ENCODE measurements around the gene CASZ1. TPM values are rescaled to one million over a fixed set of nuclear protein-coding genes. Genes with fewer than 3 reads are reported as not detected.

CASZ1 gene
- total RNA-seq, 1 experiment from 2014 or later: 11.7 TPM

- no peak overlapping the region for H3K27ac Mint-ChIP-seq
- CTCF ChIA-PET: interaction anchor here (0.6 to 1.4 kb wide), 3 partner anchors 44 to 225 kb away, joined by 3 read pairs; no protein-coding TSS in a partner anchor
- peaks cover 46% of the 10 kb centered on the region for H3K4me1 Mint-ChIP-seq
Measured at GRCh38 chr1:10734962-10735544, 61.4 kb downstream of the CASZ1 start.

More at GRCh38 chr1:10734962-10735544, 61.4 kb downstream of the CASZ1 start:
- POLR2A ChIA-PET: interaction anchor here (0.9 kb wide), 1 partner anchor 53 kb away, joined by 3 read pairs; no protein-coding TSS in a partner anchor
- H3K36me3 Mint-ChIP-seq: no peaks in the 10 kb centered on the region
- TF ChIP-seq, protein P1, sequence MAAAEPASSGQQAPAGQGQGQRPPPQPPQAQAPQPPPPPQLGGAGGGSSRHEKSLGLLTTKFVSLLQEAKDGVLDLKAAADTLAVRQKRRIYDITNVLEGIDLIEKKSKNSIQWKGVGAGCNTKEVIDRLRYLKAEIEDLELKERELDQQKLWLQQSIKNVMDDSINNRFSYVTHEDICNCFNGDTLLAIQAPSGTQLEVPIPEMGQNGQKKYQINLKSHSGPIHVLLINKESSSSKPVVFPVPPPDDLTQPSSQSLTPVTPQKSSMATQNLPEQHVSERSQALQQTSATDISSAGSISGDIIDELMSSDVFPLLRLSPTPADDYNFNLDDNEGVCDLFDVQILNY (CRISPR knock-in tag; IDR thresholded peaks at IDR 0.05): no peak
- TF ChIP-seq MXD4 (CRISPR knock-in tag; IDR thresholded peaks at IDR 0.05; ENCODE audit: borderline replicate concordance) (no peak), TEAD1 (CRISPR knock-in tag; IDR thresholded peaks at IDR 0.05) (no peak), NR1H2 (CRISPR knock-in tag; IDR thresholded peaks at IDR 0.05) (no peak), NFATC4 (CRISPR knock-in tag; IDR thresholded peaks at IDR 0.05) (no peak), FOXJ3 (CRISPR knock-in tag; IDR thresholded peaks at IDR 0.05; ENCODE audit: borderline replicate concordance) (no peak), ZNF532 (CRISPR knock-in tag; IDR thresholded peaks at IDR 0.05; ENCODE audit: borderline replicate concordance) (no peak), ATF6 (CRISPR knock-in tag; IDR thresholded peaks at IDR 0.05) (no peak), IRF2 (CRISPR knock-in tag; IDR thresholded peaks at IDR 0.05; ENCODE audit: borderline replicate concordance, low read depth) (no peak), ERG (CRISPR knock-in tag; IDR thresholded peaks at IDR 0.05) (no peak), CREM (CRISPR knock-in tag; IDR thresholded peaks at IDR 0.05) (no peak)
- TF ChIP-seq, protein P2, sequence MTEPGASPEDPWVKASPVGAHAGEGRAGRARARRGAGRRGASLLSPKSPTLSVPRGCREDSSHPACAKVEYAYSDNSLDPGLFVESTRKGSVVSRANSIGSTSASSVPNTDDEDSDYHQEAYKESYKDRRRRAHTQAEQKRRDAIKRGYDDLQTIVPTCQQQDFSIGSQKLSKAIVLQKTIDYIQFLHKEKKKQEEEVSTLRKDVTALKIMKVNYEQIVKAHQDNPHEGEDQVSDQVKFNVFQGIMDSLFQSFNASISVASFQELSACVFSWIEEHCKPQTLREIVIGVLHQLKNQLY (CRISPR knock-in tag; IDR thresholded peaks at IDR 0.05): no peak
- H3K4me3 Mint-ChIP-seq: no peak overlapping the region
- no peaks in the 10 kb centered on the region for H3K9me3 Mint-ChIP-seq
- peak; percentile 47 for DNase-seq (ENCODE audit: low spot score)
- no peaks in the 10 kb centered on the region for H3K27me3 Mint-ChIP-seq (ENCODE audit: low read depth)
- peak; percentile 19; the same call in 1 of the 2 replicates for ATAC-seq

Data from WTC11 (cell line).